DMS 273 (cell line): ENCODE measurements around the gene FASTKD1.

Experiments used
- DNase-seq: peaks from one replicate; lab custom pipeline; 2025; ENCODE audit not compliant: unreplicated experiment; lab: John Stamatoyannopoulos, UW

FASTKD1 gene

GRCh38 chr2:169509298-169509885, 64.3 kb downstream of the FASTKD1 start, which contains the start of gene KLHL41:
Gene KLHL41 (plus strand): TSS chr2:169509702. CDS start chr2:169509779, 77 bp downstream.
- DNase-seq, result peak; percentile 32

- DNase-seq, result peak; percentile 14
Measured at GRCh38 chr2:169507698-169508097, 66.0 kb downstream of the FASTKD1 start.

- no peak for DNase-seq
Measured at GRCh38 chr2:169504651-169505050, 69.0 kb downstream of the FASTKD1 start.

GRCh38 chr2:169495310-169495928, 78.2 kb downstream of the FASTKD1 start:
- DNase-seq, result no peak

GRCh38 chr2:169493360-169493759, 80.3 kb downstream of the FASTKD1 start:
- DNase-seq, result no peak

GRCh38 chr2:169491378-169491777, 82.3 kb downstream of the FASTKD1 start:
- DNase-seq, result no peak

- DNase-seq, result no peak
Measured at GRCh38 chr2:169490834-169491233, 82.8 kb downstream of the FASTKD1 start.

GRCh38 chr2:169486487-169486886, 87.2 kb downstream of the FASTKD1 start:
- DNase-seq, result no peak

GRCh38 chr2:169485650-169486138, 88.0 kb downstream of the FASTKD1 start:
- DNase-seq, result no peak

- DNase-seq, result peak; percentile 34
Measured at GRCh38 chr2:169480079-169480465, 93.6 kb downstream of the FASTKD1 start.
